ENCODE results near the gene CBLC. TPM values are rescaled to one million over a fixed set of nuclear protein-coding genes. Genes with fewer than 3 reads are reported as not detected.

The CBLC gene
- total and polyA plus RNA-seq, 10 of the 15 experiments (the other 5 are each of a cell fraction or from before 2014, with no cell fraction given): not detected

GRCh38 chr19:44800461-44800860 lies 22.8 kb downstream of the CBLC start (continued):
- TF ChIP-seq EZH2 (IDR thresholded peaks at IDR 0.05; ENCODE audit: borderline replicate concordance, control insufficient read depth, low read depth, low read length) (no peak), MLLT1 (IDR thresholded peaks at IDR 0.05) (no peak), HDAC6 (IDR thresholded peaks at IDR 0.05; ENCODE audit: unreplicated experiment) (no peak), NFXL1 (IDR thresholded peaks at IDR 0.05; ENCODE audit: borderline replicate concordance) (no peak), RELA (IDR thresholded peaks at IDR 0.05; ENCODE audit: borderline replicate concordance, partially characterized antibody) (no peak), CUX1 (IDR thresholded peaks at IDR 0.05; ENCODE audit: insufficient replicate concordance, low read depth, low read length) (no peak), NRF1 (conservative IDR thresholded peaks at IDR 0.05; ENCODE audit: low read depth, low read length) (no peak), ZNF384 (IDR thresholded peaks at IDR 0.05; ENCODE audit: borderline replicate concordance, low read depth, low read length) (no peak), NR2F1 (conservative IDR thresholded peaks at IDR 0.05) (no peak), FOXK2 (IDR thresholded peaks at IDR 0.05) (no peak), ASH2L (IDR thresholded peaks at IDR 0.05; ENCODE audit: borderline replicate concordance, low read depth) (no peak), TCF12 (IDR thresholded peaks at IDR 0.05; ENCODE audit: low read depth, low read length) (peak; percentile 48; the same call in 1 of the 2 replicates), RAD51 (IDR thresholded peaks at IDR 0.05) (no peak), ZBED1 (IDR thresholded peaks at IDR 0.05; ENCODE audit: borderline replicate concordance) (no peak), RFX5 (IDR thresholded peaks at IDR 0.05; ENCODE audit: low read depth, low read length) (no peak), SRF (IDR thresholded peaks at IDR 0.05; ENCODE audit: low read depth in 2 of 2, low read length in 2 of 2) (no peak), SPI1 (IDR thresholded peaks at IDR 0.05; ENCODE audit: borderline replicate concordance, insufficient read depth, low read depth, low read length) (peak; percentile 3; the same call in 1 of the 2 replicates), LARP7 (IDR thresholded peaks at IDR 0.05) (no peak), PKNOX1 (IDR thresholded peaks at IDR 0.05) (no peak), CREM (IDR thresholded peaks at IDR 0.05; ENCODE audit: low read depth) (no peak)
- TF ChIP-seq, protein P1, sequence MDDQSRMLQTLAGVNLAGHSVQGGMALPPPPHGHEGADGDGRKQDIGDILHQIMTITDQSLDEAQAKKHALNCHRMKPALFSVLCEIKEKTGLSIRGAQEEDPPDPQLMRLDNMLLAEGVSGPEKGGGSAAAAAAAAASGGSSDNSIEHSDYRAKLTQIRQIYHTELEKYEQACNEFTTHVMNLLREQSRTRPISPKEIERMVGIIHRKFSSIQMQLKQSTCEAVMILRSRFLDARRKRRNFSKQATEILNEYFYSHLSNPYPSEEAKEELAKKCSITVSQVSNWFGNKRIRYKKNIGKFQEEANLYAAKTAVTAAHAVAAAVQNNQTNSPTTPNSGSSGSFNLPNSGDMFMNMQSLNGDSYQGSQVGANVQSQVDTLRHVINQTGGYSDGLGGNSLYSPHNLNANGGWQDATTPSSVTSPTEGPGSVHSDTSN (IDR thresholded peaks at IDR 0.05; ENCODE audit: insufficient replicate concordance, low read depth, low read length): no peak
- TF ChIP-seq, protein P2, sequence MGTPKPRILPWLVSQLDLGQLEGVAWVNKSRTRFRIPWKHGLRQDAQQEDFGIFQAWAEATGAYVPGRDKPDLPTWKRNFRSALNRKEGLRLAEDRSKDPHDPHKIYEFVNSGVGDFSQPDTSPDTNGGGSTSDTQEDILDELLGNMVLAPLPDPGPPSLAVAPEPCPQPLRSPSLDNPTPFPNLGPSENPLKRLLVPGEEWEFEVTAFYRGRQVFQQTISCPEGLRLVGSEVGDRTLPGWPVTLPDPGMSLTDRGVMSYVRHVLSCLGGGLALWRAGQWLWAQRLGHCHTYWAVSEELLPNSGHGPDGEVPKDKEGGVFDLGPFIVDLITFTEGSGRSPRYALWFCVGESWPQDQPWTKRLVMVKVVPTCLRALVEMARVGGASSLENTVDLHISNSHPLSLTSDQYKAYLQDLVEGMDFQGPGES (IDR thresholded peaks at IDR 0.05): no peak

Data from GM12878 (cell line).